Gastrocnemius medialis (tissue), 4 donors: ENCODE results near the gene DPP9.

Experiments
- POLR2A ChIP-seq, 2 donors: fragments of 450-650 bp; IDR thresholded peaks; one replicate each; pipeline ENCODE4 v1.6.1; 2017; ENCODE audit warnings: antibody characterized with exemption in 2 of 2, mild to moderate bottlenecking in 2 of 2, moderate library complexity in 2 of 2
- TF ChIP-seq, protein P1 (sequence below), 5 experiments: fragments of 450-650 bp in 3 of 5; fragments of 200-600 bp in 2 of 5; sonication (generic) in 2 of 5; IDR thresholded peaks in 4 of 5; conservative IDR thresholded peaks in 1 of 5; 1 replicate in 4 of 5; 2 replicates in 1 of 5; pipeline ENCODE4 v1.5.1; 2016 to 2019; ENCODE audit warnings: antibody characterized with exemption in 5 of 5, mild to moderate bottlenecking in 3 of 5, moderate library complexity in 3 of 5

- no peak for TF ChIP-seq POLR2A (IDR thresholded peaks at IDR 0.05)
- TF ChIP-seq, protein P1, sequence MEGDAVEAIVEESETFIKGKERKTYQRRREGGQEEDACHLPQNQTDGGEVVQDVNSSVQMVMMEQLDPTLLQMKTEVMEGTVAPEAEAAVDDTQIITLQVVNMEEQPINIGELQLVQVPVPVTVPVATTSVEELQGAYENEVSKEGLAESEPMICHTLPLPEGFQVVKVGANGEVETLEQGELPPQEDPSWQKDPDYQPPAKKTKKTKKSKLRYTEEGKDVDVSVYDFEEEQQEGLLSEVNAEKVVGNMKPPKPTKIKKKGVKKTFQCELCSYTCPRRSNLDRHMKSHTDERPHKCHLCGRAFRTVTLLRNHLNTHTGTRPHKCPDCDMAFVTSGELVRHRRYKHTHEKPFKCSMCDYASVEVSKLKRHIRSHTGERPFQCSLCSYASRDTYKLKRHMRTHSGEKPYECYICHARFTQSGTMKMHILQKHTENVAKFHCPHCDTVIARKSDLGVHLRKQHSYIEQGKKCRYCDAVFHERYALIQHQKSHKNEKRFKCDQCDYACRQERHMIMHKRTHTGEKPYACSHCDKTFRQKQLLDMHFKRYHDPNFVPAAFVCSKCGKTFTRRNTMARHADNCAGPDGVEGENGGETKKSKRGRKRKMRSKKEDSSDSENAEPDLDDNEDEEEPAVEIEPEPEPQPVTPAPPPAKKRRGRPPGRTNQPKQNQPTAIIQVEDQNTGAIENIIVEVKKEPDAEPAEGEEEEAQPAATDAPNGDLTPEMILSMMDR (IDR thresholded peaks at IDR 0.05 in 4 of 5, conservative IDR thresholded peaks at IDR 0.05 in 1 of 5): no peak
Measured at GRCh38 chr19:4690361-4690760, 33.3 kb downstream of the DPP9 start.
